Activated CD4-positive, alpha-beta T cell treated with anti-CD3 and anti-CD28 coated beads, Interleukin-2, Interleukin-6, amounts not matched to agents 100 ng/mL and 50 ng/mL, durations not matched to agents 16 hours and 8 hours (primary cell): Measurements from ENCODE around the gene P4HB.

Source experiments
- DNase-seq: peaks from one replicate; pipeline ENCODE4 v3.0.0-alpha.2; 2020

The P4HB gene

DNA sequence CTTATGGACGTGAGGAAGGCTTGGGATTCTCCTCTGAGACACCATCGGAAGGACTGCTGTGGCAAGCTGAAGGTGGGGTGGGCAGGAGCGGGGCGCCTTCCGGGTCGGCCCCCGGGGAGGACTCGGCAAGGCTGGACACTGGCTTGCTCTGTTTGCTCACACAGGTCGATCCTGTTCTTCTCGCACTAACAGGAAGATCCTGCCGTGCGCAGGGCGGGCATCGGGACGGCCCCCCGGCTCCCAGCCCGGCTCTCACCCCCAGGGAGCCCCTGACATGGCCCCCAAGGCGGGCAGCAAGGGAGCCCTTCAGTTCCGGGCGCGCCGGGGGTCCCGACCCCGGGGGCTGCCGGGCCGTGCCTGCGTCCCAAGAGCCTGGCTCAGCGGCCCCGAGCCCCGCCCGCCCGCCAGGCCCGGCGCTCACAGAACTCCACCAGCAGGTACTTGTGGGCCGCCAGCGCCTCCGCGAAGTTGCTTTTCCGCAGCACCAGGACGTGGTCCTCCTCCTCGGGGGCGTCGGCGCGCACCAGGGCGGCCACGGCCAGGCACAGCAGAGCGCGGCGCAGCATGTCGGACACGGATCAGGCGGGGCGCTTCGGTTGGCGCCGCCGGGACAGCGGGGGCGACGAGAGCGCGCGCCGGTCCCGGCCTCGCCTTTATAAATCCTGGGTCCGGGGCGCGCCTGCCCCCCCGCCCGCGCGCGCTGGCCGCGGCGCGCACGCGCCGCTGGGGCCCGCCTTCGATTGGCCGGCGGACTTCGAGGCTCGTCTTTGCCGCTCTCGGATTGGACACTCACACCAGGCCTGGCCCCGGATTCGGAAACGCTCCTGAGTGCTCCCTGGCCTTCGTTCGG lies at the start of gene P4HB:
TSS of gene P4HB (minus strand) at position 630 of the 850 bp plus-strand sequence. CDS start at position 566, 64 bp downstream.
- DNase-seq = peak; percentile 19

DNA sequence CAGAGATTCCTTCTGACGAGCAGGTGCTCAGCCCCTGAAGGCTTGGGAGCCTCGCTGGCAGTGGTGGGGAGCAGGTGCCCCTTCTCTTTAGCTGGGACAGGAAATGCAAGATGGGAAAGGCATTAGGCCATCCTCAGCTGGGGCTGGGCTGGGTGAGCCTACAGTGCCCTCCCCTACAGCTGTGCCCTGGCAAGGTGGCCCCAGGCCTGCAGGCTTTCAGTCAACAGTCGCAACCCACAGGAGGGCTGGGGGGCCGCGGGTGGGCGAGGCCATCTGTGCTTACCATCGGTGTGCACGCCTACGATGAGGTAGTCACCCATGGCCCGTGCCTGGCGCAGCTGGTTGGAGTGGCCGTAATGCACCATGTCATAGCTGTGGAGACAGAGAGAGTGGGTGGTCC lies 48.9 kb upstream of the P4HB start:
- no peak for DNase-seq

DNA sequence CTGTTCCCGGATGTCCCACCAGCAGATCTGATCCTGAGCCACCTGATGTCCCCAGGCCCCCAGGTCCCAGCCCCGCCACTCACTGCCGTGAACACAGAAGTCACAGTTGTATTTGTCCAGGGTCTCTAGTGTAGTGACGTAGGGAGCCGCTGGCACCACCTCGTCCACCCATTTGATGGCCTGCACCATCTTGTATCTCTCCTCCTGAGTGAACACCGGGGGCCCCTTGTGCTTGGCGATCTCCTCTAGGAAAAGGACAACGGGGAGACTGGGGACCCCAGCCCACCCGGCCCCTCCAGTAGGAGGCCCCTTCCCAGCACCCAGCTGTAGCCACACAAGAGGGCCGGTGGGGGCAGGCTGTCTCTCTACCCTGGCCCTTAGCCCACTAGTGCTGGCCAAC lies 48.5 kb upstream of the P4HB start:
- no peak for DNase-seq

DNA sequence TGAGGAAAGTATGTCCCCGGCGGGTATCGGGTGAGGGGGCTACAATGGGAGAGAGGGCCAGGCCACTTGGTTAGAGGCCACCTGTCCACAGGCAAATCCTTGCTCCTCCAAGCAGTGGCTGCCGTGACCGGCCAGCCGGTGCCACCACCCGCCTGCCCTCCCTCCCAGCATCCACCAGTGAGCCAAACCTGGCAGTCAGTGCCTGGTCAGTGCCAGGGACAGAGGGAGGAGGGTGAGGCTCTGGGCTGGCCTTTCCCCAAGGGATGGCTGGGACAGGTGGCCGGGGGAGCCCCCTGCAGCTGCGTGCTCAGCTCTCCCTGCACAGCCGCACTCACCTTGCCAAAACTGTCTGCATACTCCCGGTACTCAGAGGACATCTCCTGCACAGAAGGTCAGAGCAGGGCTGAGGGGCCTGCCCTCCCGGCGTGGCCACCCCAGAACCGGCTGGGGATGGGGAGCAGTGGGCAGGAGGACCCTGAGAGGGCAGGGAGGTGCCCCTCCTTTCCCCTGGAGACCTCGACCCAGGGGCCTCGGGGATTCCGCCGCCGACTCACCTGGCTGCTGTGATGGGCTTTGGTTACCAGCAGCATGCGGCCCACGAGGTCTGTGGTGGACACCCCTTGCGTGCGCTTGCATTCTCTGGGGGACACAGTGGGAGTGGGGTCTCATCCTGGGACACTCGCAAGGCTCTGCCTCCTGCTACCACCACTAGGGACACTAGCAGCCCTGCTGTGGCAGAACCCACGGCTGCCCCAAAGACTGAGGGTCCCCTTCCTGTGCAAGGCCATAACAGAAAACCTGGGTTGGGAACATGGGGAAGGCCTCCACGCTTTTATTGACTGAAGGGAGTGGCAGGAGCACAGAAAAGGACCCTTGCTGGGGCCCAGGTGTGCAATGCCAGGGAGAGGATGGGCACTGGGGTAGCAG lies 47.1 kb upstream of the P4HB start:
- no peak for DNase-seq

- DNase-seq = no peak
Observed at GRCh38 chr17:81906476-81907218, 46.3 kb upstream of the P4HB start.

- DNase-seq = no peak
Observed at GRCh38 chr17:81905993-81906392, 45.7 kb upstream of the P4HB start.

GRCh38 chr17:81905424-81905875 lies 45.1 kb upstream of the P4HB start:
- DNase-seq = no peak

GRCh38 chr17:81904600-81905423 lies 44.5 kb upstream of the P4HB start:
- no peak for DNase-seq

- DNase-seq = no peak
Observed at GRCh38 chr17:81903896-81904599, 43.7 kb upstream of the P4HB start.

DNA sequence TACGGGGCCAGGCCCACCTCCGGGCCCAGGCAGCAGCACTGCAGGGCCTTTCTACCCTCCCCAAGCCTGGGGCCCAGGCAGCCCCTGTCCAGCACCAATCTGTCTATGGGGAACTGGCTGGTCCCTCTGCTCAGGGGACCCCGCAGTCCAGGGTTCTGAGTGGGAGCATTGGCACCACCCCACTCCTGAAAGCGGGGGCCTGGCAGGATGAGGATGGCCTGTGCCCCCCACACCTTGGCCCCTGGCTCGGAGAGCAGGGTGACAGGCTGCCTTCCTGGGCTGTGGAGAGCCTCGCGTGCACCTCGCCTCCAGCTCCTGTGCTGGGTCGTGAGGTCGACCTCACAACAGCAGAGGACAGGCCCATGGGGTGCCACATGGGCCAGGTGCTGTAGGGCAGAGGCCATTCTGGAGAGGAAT lies 43.1 kb upstream of the P4HB start:
- DNase-seq = no peak

DNA sequence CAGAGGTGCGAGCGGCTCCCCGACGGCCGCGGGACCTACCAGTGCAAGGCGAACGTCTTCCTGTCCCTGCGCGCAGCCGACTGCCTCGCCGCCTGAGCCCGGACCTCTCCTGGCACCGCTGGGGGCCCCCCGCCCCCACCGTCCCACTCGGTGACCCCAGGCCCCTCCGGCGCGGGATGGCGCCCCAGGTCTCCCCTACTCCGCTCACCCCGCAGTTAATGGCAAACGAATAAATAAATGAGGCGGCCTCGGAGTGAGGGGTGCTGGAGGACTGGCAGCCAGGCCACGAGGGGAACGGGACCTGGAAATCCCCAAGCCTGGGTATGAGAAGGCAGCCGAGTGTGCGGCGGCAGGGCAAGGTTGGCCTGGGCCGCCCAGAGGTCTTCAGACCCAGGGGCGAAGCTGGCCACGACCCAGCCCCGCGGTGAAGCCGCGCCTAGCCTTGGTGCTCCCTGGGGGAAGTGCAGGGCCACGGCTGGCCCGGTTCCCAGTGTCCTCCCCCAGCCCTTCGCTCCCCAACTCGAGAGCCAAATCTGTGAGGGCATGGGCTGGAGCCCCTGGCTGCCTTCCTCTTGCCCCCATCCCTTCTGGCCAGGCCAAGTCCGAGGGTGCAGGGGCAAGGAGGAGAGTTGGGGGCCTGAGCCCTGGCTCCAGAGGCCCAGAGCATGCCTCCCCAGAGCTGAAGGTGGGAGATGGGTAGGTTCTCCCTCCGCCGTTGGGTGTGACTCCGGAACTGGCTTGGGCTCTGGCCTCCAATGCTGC lies 42.5 kb upstream of the P4HB start:
- DNase-seq = no peak

DNA sequence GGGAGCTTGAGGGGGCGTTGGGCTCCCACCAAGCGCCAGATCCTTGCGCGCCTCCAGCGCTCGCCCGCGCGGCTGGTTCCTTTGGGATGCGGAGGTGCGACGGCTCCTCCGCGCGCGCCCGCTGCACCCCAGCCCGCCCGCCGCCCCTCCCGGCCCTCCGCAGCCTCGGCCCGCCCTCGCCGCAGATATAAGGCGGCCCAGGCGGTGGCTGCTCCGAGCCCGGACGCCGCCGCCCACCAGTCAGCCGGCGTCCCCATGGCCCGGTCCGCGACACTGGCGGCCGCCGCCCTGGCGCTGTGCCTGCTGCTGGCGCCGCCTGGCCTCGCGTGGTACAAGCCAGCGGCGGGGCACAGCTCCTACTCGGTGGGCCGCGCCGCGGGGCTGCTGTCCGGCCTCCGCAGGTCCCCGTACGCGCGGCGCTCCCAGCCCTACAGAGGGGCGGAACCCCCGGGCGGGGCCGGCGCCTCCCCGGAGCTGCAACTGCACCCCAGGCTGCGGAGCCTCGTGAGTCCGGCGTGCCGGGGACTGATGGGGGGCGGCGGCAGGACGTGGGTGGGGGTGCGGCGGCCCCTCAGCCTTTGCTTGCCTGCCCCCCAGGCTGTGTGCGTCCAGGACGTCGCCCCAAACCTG lies 41.8 kb upstream of the P4HB start, which contains the start of gene NPB:
TSS of gene NPB (plus strand) at position 216 of the 630 bp plus-strand sequence. CDS start at position 256, 40 bp downstream.
- peak; percentile 23 for DNase-seq

DNA sequence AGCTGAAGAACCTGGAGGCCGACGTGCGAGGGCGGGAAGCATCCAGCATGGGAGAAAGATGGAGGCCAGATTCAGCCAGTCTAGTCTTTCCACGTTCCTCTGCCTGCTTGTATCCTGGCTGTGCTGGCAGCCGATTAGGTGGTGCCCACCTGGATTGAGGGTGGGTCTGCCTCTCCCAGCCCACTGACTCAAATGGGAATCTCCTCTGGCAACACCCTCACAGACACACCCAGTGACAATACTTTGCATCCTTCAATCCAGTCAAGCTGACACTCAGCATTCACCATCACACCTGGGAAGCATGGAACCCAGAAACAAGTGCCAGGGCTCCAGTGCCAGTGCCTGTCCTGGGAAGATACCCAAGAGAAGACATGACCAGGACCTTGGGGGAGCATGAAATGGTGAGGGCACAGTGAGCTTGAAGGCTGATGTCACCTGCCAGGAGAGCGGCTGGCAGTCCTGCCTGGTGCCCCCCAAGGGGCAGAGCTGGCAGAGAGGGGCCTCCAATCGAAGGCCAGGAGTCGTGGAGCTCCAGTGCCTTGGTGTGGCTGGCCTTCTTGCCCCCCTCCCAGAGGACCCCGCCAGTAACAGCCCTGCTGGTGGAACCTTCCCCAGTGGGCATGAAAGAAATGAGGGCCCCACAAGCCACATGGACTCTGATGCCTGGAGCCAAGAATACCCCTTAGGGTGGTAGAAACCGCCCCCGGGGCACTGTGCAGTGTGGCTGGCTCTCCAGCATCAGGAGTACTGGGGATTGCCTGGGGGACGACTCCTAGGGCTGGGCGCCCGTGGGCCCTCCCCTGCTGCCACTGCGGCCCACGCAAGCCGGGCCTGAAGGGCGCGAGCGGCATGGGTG lies 41.1 kb upstream of the P4HB start:
- DNase-seq = no peak

GRCh38 chr17:81900181-81900820 lies 40.0 kb upstream of the P4HB start:
- DNase-seq = no peak

DNA sequence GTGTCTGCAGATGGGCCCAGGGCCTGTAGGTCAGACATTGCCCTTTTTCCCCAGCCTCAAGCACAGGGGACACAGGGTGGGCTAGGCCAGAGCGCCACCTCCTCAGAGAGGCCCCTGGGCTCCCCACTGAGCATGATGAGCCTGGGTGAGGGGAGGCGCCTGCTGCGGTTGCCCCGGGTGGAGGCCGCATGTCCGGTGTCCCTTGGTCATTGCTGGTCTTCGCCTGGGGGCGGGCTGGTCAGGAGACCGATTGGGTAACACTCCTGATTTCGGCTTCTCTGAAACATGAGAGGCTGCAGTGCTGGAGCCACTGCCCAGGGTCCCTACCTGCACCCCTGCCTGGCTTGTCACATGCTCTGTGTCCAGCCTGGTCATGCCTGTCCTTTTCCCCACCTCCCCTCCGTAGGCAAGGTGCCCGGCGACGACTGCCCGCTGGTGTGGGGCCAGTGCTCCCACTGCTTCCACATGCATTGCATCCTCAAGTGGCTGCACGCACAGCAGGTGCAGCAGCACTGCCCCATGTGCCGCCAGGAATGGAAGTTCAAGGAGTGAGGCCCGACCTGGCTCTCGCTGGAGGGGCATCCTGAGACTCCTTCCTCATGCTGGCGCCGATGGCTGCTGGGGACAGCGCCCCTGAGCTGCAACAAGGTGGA lies 39.3 kb upstream of the P4HB start:
- no peak for DNase-seq

DNA sequence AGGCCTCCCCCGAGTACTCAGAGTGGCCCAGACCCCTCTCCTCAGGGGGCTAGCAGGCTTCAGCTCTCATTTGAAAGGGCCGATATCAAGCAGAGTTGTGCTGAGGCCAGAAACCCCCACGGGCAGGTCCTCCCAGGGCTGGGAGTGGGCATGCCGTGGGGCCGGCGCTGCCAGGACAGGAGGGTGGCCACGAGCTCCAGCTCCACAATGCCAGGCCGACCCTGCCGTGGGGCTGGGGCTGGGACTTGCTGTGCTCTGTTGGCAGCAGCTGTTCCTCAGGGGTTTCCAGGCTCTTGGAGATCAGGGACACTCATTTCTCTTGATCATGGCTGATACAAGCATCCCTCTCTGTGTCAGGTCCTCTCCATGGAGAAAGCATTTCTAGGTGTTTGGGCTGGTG lies 38.5 kb upstream of the P4HB start:
- DNase-seq = no peak

- no peak for DNase-seq
Observed at GRCh38 chr17:81898029-81898866, 37.9 kb upstream of the P4HB start.
